ENCODE measurements around the gene SLC45A3. TPM values are rescaled to one million over a fixed set of nuclear protein-coding genes. Genes with fewer than 3 reads are reported as not detected.

Gene SLC45A3
- total RNA-seq = 3.7 and 4.3 TPM in 2 replicates

GRCh38 chr1:205680073-205680851 lies at the start of gene SLC45A3:
Gene SLC45A3 (minus strand): TSS chr1:205680509. CDS start chr1:205664656, 15,853 bp downstream.

GRCh38 chr1:205631768-205632668 lies 48.3 kb downstream of the SLC45A3 start, which contains the start of gene ELK4:
Gene ELK4 (minus strand): TSS chr1:205632011. CDS start chr1:205623882, 8,129 bp downstream.

Other genes starting within 250 kb of the SLC45A3 start
- gene BLACAT1, start 224.5 kb downstream of the SLC45A3 start, total RNA-seq = under 0.01 and 0.07 TPM in 2 replicates
- 6.4 and 11.1 TPM in 2 replicates for gene CDK18, start 175.8 kb downstream of the SLC45A3 start, total RNA-seq
- 16.2 and 20.5 TPM in 2 replicates for gene ELK4, start 48.5 kb downstream of the SLC45A3 start, total RNA-seq
- gene NUCKS1, start 69.7 kb upstream of the SLC45A3 start, total RNA-seq = 92.4 and 143 TPM in 2 replicates
- 29.3 and 32.3 TPM in 2 replicates for gene RAB29, start 95.0 kb upstream of the SLC45A3 start, total RNA-seq
- 36.4 and 39.6 TPM in 2 replicates for gene SLC41A1, start 132.7 kb upstream of the SLC45A3 start, total RNA-seq
- gene PM20D1, start 169.6 kb upstream of the SLC45A3 start, total RNA-seq = not detected in 2 replicates